GM23248 (cell line): ENCODE results near the gene CNKSR3. TPM values are rescaled to one million over a fixed set of nuclear protein-coding genes. Genes with fewer than 3 reads are reported as not detected.
"Not testable (repeated sequence)": the region's sequence is repeated elsewhere in the genome, so short reads cannot be mapped to it uniquely, and the experiment has no call there.

Source experiments
- DNase-seq: peaks from one replicate; pipeline ENCODE4 v3.0.0-alpha.2; 2015
- H2AFZ ChIP-seq: fragments of 200-600 bp; sonication (generic); 2 replicates; pipeline ENCODE4 v1.6.1; 2016; ENCODE audit warnings: antibody characterized with exemption
- H3F3A ChIP-seq: fragments of 200-600 bp; sonication (generic); 2 replicates; pipeline ENCODE4 v1.6.1; 2016; ENCODE audit warnings: mild to moderate bottlenecking, antibody characterized with exemption, mixed run types; ENCODE audit not compliant: insufficient read depth
- H3K27ac ChIP-seq: fragments of 200-600 bp; sonication (generic); 2 replicates; pipeline ENCODE4 v1.5.1; 2016; ENCODE audit warnings: mild to moderate bottlenecking
- H3K27me3 ChIP-seq: fragments of 200-600 bp; sonication (generic); replicated peaks from 2 replicates; pipeline ENCODE4 v1.6.1; 2016; ENCODE audit warnings: mild to moderate bottlenecking; ENCODE audit not compliant: insufficient read depth
- H3K36me3 ChIP-seq: fragments of 200-600 bp; sonication (generic); 2 replicates; pipeline ENCODE4 v1.6.1; 2016; ENCODE audit warnings: low read depth, mild to moderate bottlenecking
- H3K4me1 ChIP-seq: fragments of 200-600 bp; sonication (generic); 2 replicates; pipeline ENCODE4 v1.6.1; 2016; ENCODE audit warnings: mild to moderate bottlenecking; ENCODE audit not compliant: insufficient read depth
- H3K4me2 ChIP-seq: fragments of 200-600 bp; sonication (generic); one replicate; pipeline ENCODE4 v1.6.1; 2016; ENCODE audit warnings: mild to moderate bottlenecking; ENCODE audit not compliant: unreplicated experiment
- H3K4me3 ChIP-seq: fragments of 200-600 bp; sonication (generic); 2 replicates; pipeline ENCODE4 v1.5.1; 2016; ENCODE audit warnings: mild to moderate bottlenecking
- H3K79me2 ChIP-seq: fragments of 200-600 bp; sonication (generic); 2 replicates; pipeline ENCODE4 v1.6.1; 2016; ENCODE audit warnings: mild to moderate bottlenecking; ENCODE audit not compliant: insufficient read depth
- H3K9ac ChIP-seq: fragments of 200-600 bp; sonication (generic); 2 replicates; pipeline ENCODE4 v1.6.1; 2016; ENCODE audit warnings: mild to moderate bottlenecking
- H3K9me2 ChIP-seq: fragments of 200-600 bp; sonication (generic); 2 replicates; pipeline ENCODE4 v1.6.1; 2016; ENCODE audit warnings: mixed run types, mild to moderate bottlenecking, moderate library complexity; ENCODE audit not compliant: insufficient read depth
- H3K9me3 ChIP-seq: fragments of 200-600 bp; sonication (generic); one replicate; pipeline ENCODE4 v1.6.1; 2017; ENCODE audit warnings: low read depth
- H4K20me1 ChIP-seq: fragments of 200-600 bp; sonication (generic); 2 replicates; pipeline ENCODE4 v1.6.0; 2016; ENCODE audit not compliant: insufficient read depth
- EZH2 ChIP-seq: fragments of 200-600 bp; sonication (generic); IDR thresholded peaks from 2 replicates; pipeline ENCODE4 v1.6.1; 2018; ENCODE audit warnings: antibody characterized with exemption, mild to moderate bottlenecking; ENCODE audit not compliant: insufficient read depth, poor library complexity, severe bottlenecking
- EZH2phosphoT487 ChIP-seq: fragments of 200-600 bp; sonication (generic); IDR thresholded peaks from 2 replicates; pipeline ENCODE4 v1.6.1; 2018; ENCODE audit warnings: antibody characterized with exemption, moderate library complexity, mild to moderate bottlenecking, low read depth; ENCODE audit not compliant: insufficient read depth
- WGBS, 2 experiments: methylation state at CpG; one replicate each; pipeline ENCODE4 v1.1.6; 2015 to 2017; ENCODE audit warnings: low lambda C conversion rate in 2 of 2, low coverage in 1 of 2; ENCODE audit errors: missing lambda C conversion rate in 2 of 2; 5-methylcytosine and 5-hydroxymethylcytosine counted together
- in situ Hi-C: fragments of 300-500 bp; cut with MboI; formaldehyde crosslinking; loops from 2 replicates; pipeline ENCODE4 v1.15.0; 2020
- polyA plus RNA-seq: library from polyadenylated mRNA; unstranded; fragments of >200 nt; fragmentation: Nextera tagmentation; extraction: Ambion mirVana; gene quantifications from 2 replicates; pipeline ENCODE4 v1.2.1, GENCODE V29; 2016
- total RNA-seq: library from RNA; depleted of rRNA; stranded (reverse); fragments of >200 nt; shearing (Covaris generic); gene quantifications from 2 replicates; pipeline ENCODE4 v1.2.3, GENCODE V29; 2014

CNKSR3 gene
- total and polyA plus RNA-seq, 2 experiments from 2014 or later, result 1.7 to 1.9 TPM

- Histone ChIP-seq H3K36me3 (no peaks in the 10 kb centered on the region), H3K4me1 (no peaks in the 10 kb centered on the region), H3K79me2 (no peaks in the 10 kb centered on the region), H3K27me3 (0 out of 2 replicates have a peak, but pooled peaks cover 3% of the 10 kb centered on the region), H3K4me3 (no peak overlapping the region), H3K9me3 (no peaks in the 10 kb centered on the region), H4K20me1 (no peaks in the 10 kb centered on the region), H3K9ac (no peak overlapping the region), H3K9me2 (no peaks in the 10 kb centered on the region), H3K4me2 (no peak overlapping the region), H2AFZ (no peak overlapping the region), H3K27ac (no peak overlapping the region), H3F3A (no peaks in the 10 kb centered on the region)
- in situ Hi-C loops, result no loop called here
- 78 to 82% methylated on average over 5 of the region's 5 CpGs for WGBS, 2 experiments
- TF ChIP-seq EZH2, result no peak
- no peak for TF ChIP-seq EZH2phosphoT487
- no peak for DNase-seq
These were observed 32.3 kb upstream of the CNKSR3 start for GRCh38 chr6:154542747-154543146.

- not testable (repeated sequence) for H2AFZ ChIP-seq, H3K27me3 ChIP-seq
- WGBS, 2 experiments, result 81 to 82% methylated on average over 14 to 15 of the region's 15 CpGs
These were observed 31.4 kb upstream of the CNKSR3 start for GRCh38 chr6:154541837-154542236.

GRCh38 chr6:154539593-154540269, 29.2 kb upstream of the CNKSR3 start:
- Histone ChIP-seq H3K27ac (no peak overlapping the region), H3K4me2 (no peak overlapping the region), H4K20me1 (no peaks in the 10 kb centered on the region), H3K4me1 (no peaks in the 10 kb centered on the region), H3K36me3 (no peaks in the 10 kb centered on the region), H3K9me3 (no peaks in the 10 kb centered on the region), H3K9ac (no peak overlapping the region), H2AFZ (no peak overlapping the region), H3F3A (no peaks in the 10 kb centered on the region), H3K27me3 (0 out of 2 replicates have a peak, but pooled peaks cover 3% of the 10 kb centered on the region), H3K4me3 (no peak overlapping the region), H3K79me2 (no peaks in the 10 kb centered on the region), H3K9me2 (no peaks in the 10 kb centered on the region)
- TF ChIP-seq EZH2, result no peak
- no peak for TF ChIP-seq EZH2phosphoT487
- 86 to 87% methylated on average over 9 of the region's 9 CpGs for WGBS, 2 experiments
- in situ Hi-C loops, result no loop called here
- DNase-seq, result no peak

More at GRCh38 chr6:154541837-154542236, 31.4 kb upstream of the CNKSR3 start:
- H3K9me3 ChIP-seq, H3K79me2 ChIP-seq, H3K4me3 ChIP-seq, H3K4me2 ChIP-seq, H3K36me3 ChIP-seq, H4K20me1 ChIP-seq, H3K9me2 ChIP-seq, H3K9ac ChIP-seq, DNase-seq, H3K4me1 ChIP-seq, in situ Hi-C loops, H3K27ac ChIP-seq, H3F3A ChIP-seq: not testable (repeated sequence)

- H3K4me2 ChIP-seq, result no peak overlapping the region
- no peak overlapping the region for H3K27ac ChIP-seq
- no peak overlapping the region for H3K4me3 ChIP-seq
- no peaks in the 10 kb centered on the region for H4K20me1 ChIP-seq
- H3K4me1 ChIP-seq, result no peaks in the 10 kb centered on the region
- no peaks in the 10 kb centered on the region for H3K9me3 ChIP-seq
- H2AFZ ChIP-seq, result no peak overlapping the region
- no peak for DNase-seq
- in situ Hi-C loops, result no loop called here
- H3K9me2 ChIP-seq, result no peaks in the 10 kb centered on the region
- H3K9ac ChIP-seq, result no peak overlapping the region
- H3K79me2 ChIP-seq, result no peaks in the 10 kb centered on the region
- H3F3A ChIP-seq, result no peaks in the 10 kb centered on the region
- H3K27me3 ChIP-seq, result 0 out of 2 replicates have a peak, but pooled peaks cover 3% of the 10 kb centered on the region
- no peak for TF ChIP-seq EZH2phosphoT487
- no peak for TF ChIP-seq EZH2
- H3K36me3 ChIP-seq, result no peaks in the 10 kb centered on the region
- WGBS, 2 experiments, result 77 to 85% methylated on average over 3 of the region's 3 CpGs
These were observed 28.2 kb upstream of the CNKSR3 start for GRCh38 chr6:154538640-154539191.
